GM12892 (cell line): Measurements from ENCODE around the gene IL36RN.

Experiments used
- POLR2A ChIP-seq: IDR thresholded peaks from 2 replicates; pipeline ENCODE4 v1.6.1; 2011; ENCODE audit warnings: low read depth, low read length, control low read depth
- POLR2AphosphoS5 ChIP-seq: IDR thresholded peaks from 2 replicates; pipeline ENCODE4 v1.6.1; 2011; ENCODE audit warnings: low read depth, low read length, control low read depth
- TAF1 ChIP-seq: IDR thresholded peaks from 2 replicates; pipeline ENCODE4 v1.6.1; 2011; ENCODE audit warnings: low read depth, mild to moderate bottlenecking, control low read depth, low read length, borderline replicate concordance

DNA sequence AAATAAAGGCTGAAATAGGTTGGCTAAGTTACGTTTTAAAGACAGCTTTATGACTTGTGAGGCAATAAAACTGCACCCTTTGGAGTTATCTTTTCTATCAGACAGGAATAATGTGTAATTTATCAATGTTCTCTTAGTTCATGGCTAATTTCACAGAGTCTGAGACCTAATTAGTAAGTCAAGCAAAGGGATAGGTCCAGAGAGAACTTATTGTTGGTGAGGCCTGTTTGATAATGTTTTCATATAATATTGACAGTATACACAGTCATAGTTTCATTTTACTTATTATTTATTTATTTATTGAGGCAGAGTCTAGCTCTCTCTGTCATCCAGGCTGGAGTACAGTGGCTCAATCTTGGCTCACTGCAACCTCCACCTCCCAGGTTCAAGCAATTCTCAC lies 1.9 kb upstream of the IL36RN start:
- TF ChIP-seq POLR2AphosphoS5 (no peak), POLR2A (no peak), TAF1 (no peak)
